Eye (tissue), 1 donor: ENCODE measurements around the gene SRSF3.
"Not testable (repeated sequence)": the region's sequence is repeated elsewhere in the genome, so short reads cannot be mapped to it uniquely, and the experiment has no call there.

Experiments
- DNase-seq: peaks from one replicate; pipeline ENCODE4 v3.0.0-alpha.2; 2015

Gene SRSF3

GRCh38 chr6:36650848-36651478, 56.8 kb downstream of the SRSF3 start:
- DNase-seq: no peak

DNA sequence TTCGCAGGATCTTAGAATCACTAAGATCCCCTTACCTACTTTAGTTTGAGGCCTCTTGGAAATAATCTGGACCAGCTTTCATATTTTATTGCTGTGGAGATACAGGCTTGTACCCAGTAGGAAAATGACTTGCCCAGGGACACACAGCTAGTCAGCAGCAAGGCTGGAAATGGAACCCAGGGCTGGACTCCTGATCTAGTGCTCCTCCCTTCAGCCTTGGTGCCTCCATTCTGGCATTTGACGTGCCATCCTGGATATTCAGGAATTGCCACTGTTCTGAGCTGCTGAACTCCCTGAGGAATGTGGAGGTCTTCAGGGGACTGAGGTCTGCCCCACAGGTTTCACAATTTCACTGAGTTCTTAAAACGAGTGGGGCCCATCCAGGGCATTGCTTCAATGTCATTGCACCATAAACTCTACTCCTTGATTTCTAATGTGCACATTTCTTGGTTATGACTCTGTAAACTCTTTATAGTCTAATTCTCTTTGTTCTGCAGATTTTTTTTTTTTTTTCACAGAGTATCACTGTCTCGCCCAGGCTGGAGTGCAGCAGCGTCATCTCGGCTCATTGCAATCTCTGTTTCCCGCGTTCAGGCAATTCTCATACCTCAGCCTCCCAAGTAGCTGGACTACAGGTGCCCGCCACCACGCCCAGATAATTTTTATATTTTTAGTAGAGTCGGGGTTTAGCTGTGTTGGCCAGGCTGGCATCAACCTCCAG, 57.7 kb downstream of the SRSF3 start:
- DNase-seq: no peak

GRCh38 chr6:36654469-36654868, 60.3 kb downstream of the SRSF3 start:
- not testable (repeated sequence) for DNase-seq
